GM10266 (cell line): Measurements from ENCODE around the gene A3GALT2.

Experiments used
- DNase-seq: peaks from one replicate; pipeline ENCODE4 v3.0.0; 2012; ENCODE audit errors: extremely low spot score
- CTCF ChIP-seq: IDR thresholded peaks from 2 replicates; pipeline ENCODE4 v1.5.1; 2012; ENCODE audit warnings: mild to moderate bottlenecking, low read depth; ENCODE audit not compliant: control insufficient read depth, insufficient read depth; ENCODE audit errors: missing control alignments

The A3GALT2 gene

GRCh38 chr1:33321178-33321577 is 280 bp upstream of the A3GALT2 start:
- TF ChIP-seq CTCF: no peak
- no peak for DNase-seq

- DNase-seq: no peak
- TF ChIP-seq CTCF: no peak
These were observed 814 bp downstream of the A3GALT2 start for GRCh38 chr1:33319949-33320618.

GRCh38 chr1:33319186-33319948 is 1.5 kb downstream of the A3GALT2 start:
- no peak for TF ChIP-seq CTCF
- DNase-seq: no peak

GRCh38 chr1:33317946-33318345 is 3.0 kb downstream of the A3GALT2 start:
- TF ChIP-seq CTCF: no peak
- no peak for DNase-seq

- DNase-seq: no peak
- TF ChIP-seq CTCF: no peak
These were observed 3.5 kb downstream of the A3GALT2 start for GRCh38 chr1:33317354-33317753.

- no peak for TF ChIP-seq CTCF
- no peak for DNase-seq
These were observed 4.3 kb downstream of the A3GALT2 start for GRCh38 chr1:33316601-33317000.

- no peak for TF ChIP-seq CTCF
- DNase-seq: no peak
These were observed 6.5 kb downstream of the A3GALT2 start for GRCh38 chr1:33314416-33314815.
